Neural cell (in vitro differentiated cells): ENCODE data around the gene ADARB2.
"Not testable (repeated sequence)": the region's sequence is repeated elsewhere in the genome, so short reads cannot be mapped to it uniquely, and the experiment has no call there.

Experiments used
- CTCF ChIP-seq: fragments of 450-650 bp; IDR thresholded peaks from 2 replicates; pipeline ENCODE4 v1.5.1; 2014; ENCODE audit warnings: antibody characterized with exemption, mild to moderate bottlenecking, moderate library complexity; ENCODE audit not compliant: poor library complexity, severe bottlenecking
- POLR2AphosphoS5 ChIP-seq: IDR thresholded peaks from 2 replicates; pipeline ENCODE4 v1.6.1; 2012

GRCh38 chr10:1398116-1398515, 339.2 kb downstream of the ADARB2 start:
- TF ChIP-seq POLR2AphosphoS5, CTCF: not testable (repeated sequence)
